Activated naive CD8-positive, alpha-beta T cell treated with anti-CD3 and anti-CD28 coated beads for 36 hours (primary cell): ENCODE results near the gene ANO1. TPM values are rescaled to one million over a fixed set of nuclear protein-coding genes. Genes with fewer than 3 reads are reported as not detected.
A peak's percentile ranks its signal among the peaks of the same experiment; 100 is the strongest.
"Not testable (repeated sequence)": the region's sequence is repeated elsewhere in the genome, so short reads cannot be mapped to it uniquely, and the experiment has no call there.

Experiments used
- DNase-seq: peaks from one replicate; pipeline ENCODE4 v3.0.0; 2021
- H3K27ac Mint-ChIP-seq: one replicate; pipeline ENCODE4 v1.8.0; 2022; ENCODE audit warnings: mild to moderate bottlenecking, moderate library complexity, mixed read lengths
- H3K27me3 Mint-ChIP-seq: one replicate; pipeline ENCODE4 v1.8.0; 2022; ENCODE audit warnings: mild to moderate bottlenecking, mixed read lengths
- H3K36me3 Mint-ChIP-seq: one replicate; pipeline ENCODE4 v1.8.0; 2021; ENCODE audit warnings: mild to moderate bottlenecking, mixed read lengths
- H3K4me1 Mint-ChIP-seq: one replicate; pipeline ENCODE4 v1.8.0; 2021; ENCODE audit warnings: mixed read lengths
- H3K4me3 Mint-ChIP-seq: one replicate; pipeline ENCODE4 v1.8.0; 2022; ENCODE audit warnings: mild to moderate bottlenecking, moderate library complexity, mixed read lengths
- H3K9me3 Mint-ChIP-seq: one replicate; pipeline ENCODE4 v1.8.0; 2022; ENCODE audit warnings: mixed read lengths
- total RNA-seq, 2 experiments: library from RNA; stranded (reverse); gene quantifications; one replicate each; pipeline ENCODE4 v1.2.3, GENCODE V29; 2021

The ANO1 gene
- total RNA-seq, 2 experiments from 2014 or later: not detected

DNA sequence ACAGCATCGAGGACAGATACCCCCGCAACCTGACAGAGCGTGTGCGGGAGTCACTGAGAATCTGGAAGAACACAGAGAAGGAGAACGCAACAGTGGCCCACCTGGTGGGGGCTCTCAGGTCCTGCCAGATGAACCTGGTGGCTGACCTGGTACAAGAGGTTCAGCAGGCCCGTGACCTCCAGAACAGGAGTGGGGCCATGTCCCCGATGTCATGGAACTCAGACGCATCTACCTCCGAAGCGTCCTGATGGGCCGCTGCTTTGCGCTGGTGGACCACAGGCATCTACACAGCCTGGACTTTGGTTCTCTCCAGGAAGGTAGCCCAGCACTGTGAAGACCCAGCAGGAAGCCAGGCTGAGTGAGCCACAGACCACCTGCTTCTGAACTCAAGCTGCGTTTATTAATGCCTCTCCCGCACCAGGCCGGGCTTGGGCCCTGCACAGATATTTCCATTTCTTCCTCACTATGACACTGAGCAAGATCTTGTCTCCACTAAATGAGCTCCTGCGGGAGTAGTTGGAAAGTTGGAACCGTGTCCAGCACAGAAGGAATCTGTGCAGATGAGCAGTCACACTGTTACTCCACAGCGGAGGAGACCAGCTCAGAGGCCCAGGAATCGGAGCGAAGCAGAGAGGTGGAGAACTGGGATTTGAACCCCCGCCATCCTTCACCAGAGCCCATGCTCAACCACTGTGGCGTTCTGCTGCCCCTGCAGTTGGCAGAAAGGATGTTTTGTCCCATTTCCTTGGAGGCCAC, 128.3 kb downstream of the ANO1 start:
- Mint-ChIP-seq H3K4me1 (peaks cover 51% of the 10 kb centered on the region), H3K9me3 (no peaks in the 10 kb centered on the region), H3K4me3 (no peak overlapping the region), H3K36me3 (peaks cover 43% of the 10 kb centered on the region), H3K27me3 (no peaks in the 10 kb centered on the region), H3K27ac (peak overlapping the region; percentile 96)
- DNase-seq: no peak

DNA sequence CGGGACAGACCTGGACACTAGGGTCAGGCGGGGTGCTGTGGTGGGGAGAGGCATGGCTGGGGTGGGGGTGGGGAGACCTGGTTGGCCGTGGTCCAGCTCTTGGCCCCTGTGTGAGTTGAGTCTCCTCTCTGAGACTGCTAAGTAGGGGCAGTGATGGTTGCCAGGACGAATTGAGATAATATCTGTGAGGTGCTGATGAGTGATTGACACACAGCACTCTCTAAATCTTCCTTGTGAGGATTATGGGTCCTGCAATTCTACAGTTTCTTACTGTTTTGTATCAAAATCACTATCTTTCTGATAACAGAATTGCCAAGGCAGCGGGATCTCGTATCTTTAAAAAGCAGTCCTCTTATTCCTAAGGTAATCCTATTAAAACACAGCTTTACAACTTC, 128.9 kb downstream of the ANO1 start:
- H3K27me3 Mint-ChIP-seq: no peaks in the 10 kb centered on the region
- no peaks in the 10 kb centered on the region for H3K9me3 Mint-ChIP-seq
- H3K27ac Mint-ChIP-seq: no peak overlapping the region
- H3K36me3 Mint-ChIP-seq: peaks cover 43% of the 10 kb centered on the region
- no peak overlapping the region for H3K4me3 Mint-ChIP-seq
- DNase-seq: no peak
- peaks cover 51% of the 10 kb centered on the region for H3K4me1 Mint-ChIP-seq

- Mint-ChIP-seq H3K4me3 (no peak overlapping the region), H3K9me3 (no peaks in the 10 kb centered on the region), H3K27me3 (no peaks in the 10 kb centered on the region), H3K4me1 (peaks cover 51% of the 10 kb centered on the region), H3K27ac (no peak overlapping the region), H3K36me3 (peaks cover 43% of the 10 kb centered on the region)
- no peak for DNase-seq
Measured at GRCh38 chr11:70207531-70208131, 129.5 kb downstream of the ANO1 start.

DNA sequence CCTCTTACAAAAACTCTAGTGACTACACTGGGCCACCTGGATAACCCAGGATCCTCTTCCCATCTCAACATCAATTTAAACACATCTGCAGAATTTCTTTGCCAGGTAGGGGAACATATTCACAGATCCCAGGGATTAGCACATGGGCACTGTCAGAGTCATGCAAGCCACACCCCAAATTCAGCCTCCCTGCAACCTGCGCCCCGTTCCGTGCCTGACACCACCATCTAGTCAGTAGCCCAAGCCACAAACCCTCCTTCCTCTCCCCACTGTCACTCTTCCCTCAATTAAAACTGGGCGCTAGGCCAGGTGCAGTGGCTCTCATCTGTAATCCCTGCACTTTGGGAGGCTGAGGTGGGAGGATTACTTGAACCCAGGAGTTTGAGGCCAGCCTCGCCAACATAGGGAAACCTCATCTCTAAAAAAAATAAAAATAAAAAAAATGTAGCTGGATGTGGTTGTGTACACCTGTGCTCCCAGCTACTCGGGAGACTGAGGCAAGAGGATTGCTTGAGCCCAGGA, 131.3 kb downstream of the ANO1 start:
- no peaks in the 10 kb centered on the region for H3K27me3 Mint-ChIP-seq
- no peak for DNase-seq
- H3K4me3 Mint-ChIP-seq: no peak overlapping the region
- H3K36me3 Mint-ChIP-seq: peaks cover 35% of the 10 kb centered on the region
- H3K9me3 Mint-ChIP-seq: no peaks in the 10 kb centered on the region
- H3K4me1 Mint-ChIP-seq: peaks cover 48% of the 10 kb centered on the region
- peak overlapping the region; percentile 62 for H3K27ac Mint-ChIP-seq

DNA sequence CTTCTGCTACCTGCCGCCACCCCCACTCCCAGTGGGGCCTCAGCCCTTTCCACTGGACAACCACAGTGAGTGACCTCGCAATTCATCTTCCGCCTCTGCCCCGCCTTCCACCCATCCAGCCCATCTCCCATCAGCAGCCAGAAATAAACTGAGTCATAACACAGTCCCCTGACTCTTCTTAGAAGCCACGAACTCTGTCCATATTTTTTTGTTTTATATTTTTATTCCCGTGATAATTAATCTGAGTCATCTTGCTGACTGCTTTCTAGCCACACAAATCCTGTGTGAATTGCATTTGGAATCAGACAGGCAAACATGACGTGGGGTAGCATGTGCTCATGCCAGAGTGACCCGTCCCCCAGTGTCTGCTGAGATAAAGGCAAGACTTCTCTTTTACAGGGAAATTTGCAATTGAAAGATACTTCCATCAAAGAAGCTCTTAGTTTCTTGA, 132.0 kb downstream of the ANO1 start:
- Mint-ChIP-seq H3K4me1 (peaks cover 42% of the 10 kb centered on the region), H3K36me3 (peaks cover 29% of the 10 kb centered on the region), H3K4me3 (no peak overlapping the region), H3K9me3 (no peaks in the 10 kb centered on the region), H3K27me3 (no peaks in the 10 kb centered on the region), H3K27ac (peak overlapping the region; percentile 68)
- DNase-seq: no peak

- Mint-ChIP-seq H3K4me1 (peaks cover 37% of the 10 kb centered on the region), H3K27ac (peak overlapping the region; percentile 60), H3K27me3 (no peaks in the 10 kb centered on the region), H3K36me3 (peaks cover 26% of the 10 kb centered on the region), H3K9me3 (no peaks in the 10 kb centered on the region), H3K4me3 (no peak overlapping the region)
- no peak for DNase-seq
Measured at GRCh38 chr11:70210530-70210929, 132.4 kb downstream of the ANO1 start.

DNA sequence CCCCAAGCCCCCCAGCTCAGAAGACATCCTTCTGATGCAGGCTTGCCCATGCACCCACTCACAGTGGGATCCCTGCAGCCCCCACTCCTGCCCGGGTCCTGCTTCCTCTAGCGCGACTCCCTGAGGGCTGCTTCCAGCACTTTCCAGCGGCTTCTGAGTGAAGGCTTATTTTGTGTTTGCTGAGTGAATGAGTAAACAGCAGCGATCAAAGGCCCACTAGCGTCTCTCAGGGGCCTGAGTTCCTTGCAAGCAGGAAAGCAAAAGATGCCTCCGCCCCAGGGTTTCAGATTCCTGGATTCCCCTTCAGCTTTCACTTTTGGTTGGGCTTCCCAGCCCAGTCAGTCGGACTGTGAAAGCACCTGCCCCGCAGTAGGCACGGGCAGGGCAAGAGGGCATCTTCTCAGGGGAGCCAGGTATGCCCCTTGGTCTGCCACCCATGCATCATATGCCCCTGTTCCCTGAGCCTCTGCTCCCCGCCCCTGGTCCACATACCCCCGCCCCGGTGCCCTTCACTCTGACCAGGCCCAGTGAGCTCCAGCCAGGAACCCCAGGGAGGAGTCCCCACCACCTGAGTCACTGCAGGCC, 134.2 kb downstream of the ANO1 start:
- Mint-ChIP-seq H3K27me3 (no peaks in the 10 kb centered on the region), H3K4me1 (peaks cover 27% of the 10 kb centered on the region), H3K4me3 (no peak overlapping the region), H3K27ac (no peak overlapping the region), H3K36me3 (peaks cover 17% of the 10 kb centered on the region), H3K9me3 (no peaks in the 10 kb centered on the region)
- no peak for DNase-seq

- H3K9me3 Mint-ChIP-seq, H3K4me3 Mint-ChIP-seq, H3K36me3 Mint-ChIP-seq: not testable (repeated sequence)
Measured at GRCh38 chr11:70217388-70217787, 139.3 kb downstream of the ANO1 start.

GRCh38 chr11:70218076-70218475, 140.0 kb downstream of the ANO1 start:
- DNase-seq, H3K9me3 Mint-ChIP-seq, H3K4me3 Mint-ChIP-seq, H3K27ac Mint-ChIP-seq, H3K36me3 Mint-ChIP-seq, H3K4me1 Mint-ChIP-seq: not testable (repeated sequence)
- H3K27me3 Mint-ChIP-seq: peaks cover 11% of the 10 kb centered on the region

More at GRCh38 chr11:70217388-70217787, 139.3 kb downstream of the ANO1 start:
- H3K4me1 Mint-ChIP-seq, DNase-seq, H3K27ac Mint-ChIP-seq: not testable (repeated sequence)
- H3K27me3 Mint-ChIP-seq: peaks cover 11% of the 10 kb centered on the region

- no peak overlapping the region for H3K27ac Mint-ChIP-seq
- no peaks in the 10 kb centered on the region for H3K9me3 Mint-ChIP-seq
- DNase-seq: no peak
- no peak overlapping the region for H3K4me3 Mint-ChIP-seq
- no peaks in the 10 kb centered on the region for H3K4me1 Mint-ChIP-seq
- peaks cover 2% of the 10 kb centered on the region for H3K36me3 Mint-ChIP-seq
- H3K27me3 Mint-ChIP-seq: peaks cover 11% of the 10 kb centered on the region
Measured at GRCh38 chr11:70220136-70220535, 142.0 kb downstream of the ANO1 start.

DNA sequence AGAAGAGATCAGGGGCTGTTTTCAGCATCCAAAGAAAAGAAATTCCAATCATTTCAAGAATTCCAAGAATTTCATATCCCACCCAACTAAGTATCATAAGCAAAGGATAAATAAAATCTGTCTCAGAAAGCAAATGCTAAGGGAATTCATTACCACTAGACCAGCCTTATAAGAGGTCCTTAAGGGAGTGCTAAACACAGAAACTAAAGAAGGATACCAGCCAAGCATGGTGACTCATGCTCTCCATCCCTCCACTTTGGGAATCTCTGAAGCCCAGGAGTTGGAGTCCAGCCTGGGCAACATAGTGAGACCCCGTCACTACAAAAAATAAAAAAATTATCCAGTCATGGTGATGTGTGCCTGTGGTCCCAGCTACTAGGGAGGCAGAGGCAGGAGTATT, 142.8 kb downstream of the ANO1 start:
- H3K27me3 Mint-ChIP-seq: peaks cover 11% of the 10 kb centered on the region
- no peak overlapping the region for H3K4me3 Mint-ChIP-seq
- no peaks in the 10 kb centered on the region for H3K9me3 Mint-ChIP-seq

DNA sequence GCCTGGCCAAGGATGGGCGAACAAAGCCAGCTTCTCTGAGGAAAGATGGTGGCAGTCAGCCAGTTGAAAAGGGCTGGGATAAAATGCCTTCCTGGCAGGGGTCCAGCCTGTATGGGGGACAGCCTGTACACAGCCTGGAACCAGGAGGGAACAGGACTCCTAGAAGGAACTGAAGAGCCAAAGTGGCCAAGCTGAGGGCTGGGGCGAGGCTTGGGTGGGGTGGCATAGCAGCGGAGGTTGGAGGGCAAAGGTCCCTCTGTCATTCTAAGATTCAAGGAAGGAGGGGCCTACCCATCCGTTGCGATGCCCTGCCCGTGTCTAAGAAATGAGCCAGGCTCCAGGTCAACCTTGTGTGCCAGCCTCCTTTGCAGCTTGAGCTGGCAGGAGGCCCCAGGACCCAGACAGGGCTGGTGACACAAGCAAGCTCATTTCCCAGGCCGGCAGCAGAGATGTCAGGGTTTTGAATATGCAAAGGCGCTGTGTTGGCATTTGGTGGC, 147.6 kb downstream of the ANO1 start:
- no peaks in the 10 kb centered on the region for H3K4me1 Mint-ChIP-seq
- H3K27me3 Mint-ChIP-seq: no peaks in the 10 kb centered on the region
- H3K4me3 Mint-ChIP-seq: no peak overlapping the region
- no peaks in the 10 kb centered on the region for H3K36me3 Mint-ChIP-seq
- DNase-seq: no peak
- H3K27ac Mint-ChIP-seq: no peak overlapping the region
- H3K9me3 Mint-ChIP-seq: no peaks in the 10 kb centered on the region

More for the DNA sequence above, 142.8 kb downstream of the ANO1 start:
- peaks cover 2% of the 10 kb centered on the region for H3K36me3 Mint-ChIP-seq
- H3K27ac Mint-ChIP-seq: no peak overlapping the region
- no peak for DNase-seq
- no peaks in the 10 kb centered on the region for H3K4me1 Mint-ChIP-seq

- H3K36me3 Mint-ChIP-seq: no peaks in the 10 kb centered on the region
- no peaks in the 10 kb centered on the region for H3K9me3 Mint-ChIP-seq
- H3K4me1 Mint-ChIP-seq: no peaks in the 10 kb centered on the region
- H3K4me3 Mint-ChIP-seq: no peak overlapping the region
- no peak for DNase-seq
- H3K27ac Mint-ChIP-seq: no peak overlapping the region
- H3K27me3 Mint-ChIP-seq: no peaks in the 10 kb centered on the region
Measured at GRCh38 chr11:70226183-70226582, 148.1 kb downstream of the ANO1 start.

DNA sequence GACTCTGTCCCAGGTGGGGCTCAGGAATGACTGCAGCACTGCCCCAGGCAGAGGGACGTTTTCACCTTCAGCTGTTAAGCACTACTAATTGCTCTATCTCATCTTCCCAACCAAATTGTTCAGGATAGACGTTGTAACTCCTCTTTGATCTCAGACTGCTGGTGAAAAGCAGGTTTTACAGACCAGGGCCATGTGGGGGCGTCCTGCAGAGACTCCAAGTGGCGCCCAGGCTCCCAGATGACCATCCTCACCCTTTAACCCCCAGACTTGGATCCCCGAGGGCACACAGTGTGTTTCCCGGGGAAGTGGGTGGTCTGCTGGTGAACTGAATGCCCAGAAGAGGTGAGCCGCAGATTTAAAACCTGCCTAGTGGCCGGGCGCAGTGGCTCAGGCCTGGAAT, 148.8 kb downstream of the ANO1 start:
- Mint-ChIP-seq H3K36me3 (no peaks in the 10 kb centered on the region), H3K9me3 (no peaks in the 10 kb centered on the region), H3K4me3 (no peak overlapping the region), H3K27me3 (no peaks in the 10 kb centered on the region), H3K27ac (no peak overlapping the region), H3K4me1 (no peaks in the 10 kb centered on the region)
- no peak for DNase-seq

- no peaks in the 10 kb centered on the region for H3K4me1 Mint-ChIP-seq
- H3K27me3 Mint-ChIP-seq: no peaks in the 10 kb centered on the region
- H3K27ac Mint-ChIP-seq: no peak overlapping the region
- H3K4me3 Mint-ChIP-seq: no peak overlapping the region
- no peaks in the 10 kb centered on the region for H3K36me3 Mint-ChIP-seq
- H3K9me3 Mint-ChIP-seq: no peaks in the 10 kb centered on the region
- no peak for DNase-seq
Measured at GRCh38 chr11:70229737-70230136, 151.6 kb downstream of the ANO1 start.
